DOHH2 (cell line): ENCODE data around the gene PPP3CA.

Experiments used
- EZH2phosphoT487 ChIP-seq: fragments of 200-600 bp; sonication (generic); IDR thresholded peaks from 2 replicates; pipeline ENCODE4 v1.6.1; 2017; ENCODE audit warnings: borderline replicate concordance, mild to moderate bottlenecking, antibody characterized with exemption, low read length, moderate library complexity, mixed read lengths
- TF ChIP-seq, protein P1 (sequence below): fragments of 200-600 bp; sonication (generic); IDR thresholded peaks from one replicate; pipeline ENCODE4 v1.5.1; 2014; ENCODE audit warnings: antibody characterized with exemption, mild to moderate bottlenecking, low read depth, low read length; ENCODE audit not compliant: poor library complexity, severe bottlenecking

DNA sequence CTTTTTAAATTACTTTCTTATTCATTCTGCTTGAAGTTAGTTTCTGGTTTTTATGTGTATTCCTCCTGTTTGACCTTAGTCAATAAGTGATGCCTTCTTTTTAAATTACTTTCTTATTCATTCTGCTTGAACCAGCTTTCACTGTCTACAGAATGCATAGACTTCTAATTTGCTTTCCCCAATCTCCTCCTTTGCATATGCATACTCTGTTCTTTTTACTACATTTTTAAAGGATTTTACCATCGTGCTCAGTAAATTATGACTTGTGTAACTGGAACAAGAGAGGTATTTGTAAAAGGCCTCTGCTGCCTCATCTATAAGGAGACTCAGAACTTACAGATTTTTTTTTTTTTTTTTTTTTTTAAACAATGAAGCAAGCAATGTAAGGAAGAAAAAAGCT lies 228.7 kb downstream of the PPP3CA start:
- TF ChIP-seq, protein P1, sequence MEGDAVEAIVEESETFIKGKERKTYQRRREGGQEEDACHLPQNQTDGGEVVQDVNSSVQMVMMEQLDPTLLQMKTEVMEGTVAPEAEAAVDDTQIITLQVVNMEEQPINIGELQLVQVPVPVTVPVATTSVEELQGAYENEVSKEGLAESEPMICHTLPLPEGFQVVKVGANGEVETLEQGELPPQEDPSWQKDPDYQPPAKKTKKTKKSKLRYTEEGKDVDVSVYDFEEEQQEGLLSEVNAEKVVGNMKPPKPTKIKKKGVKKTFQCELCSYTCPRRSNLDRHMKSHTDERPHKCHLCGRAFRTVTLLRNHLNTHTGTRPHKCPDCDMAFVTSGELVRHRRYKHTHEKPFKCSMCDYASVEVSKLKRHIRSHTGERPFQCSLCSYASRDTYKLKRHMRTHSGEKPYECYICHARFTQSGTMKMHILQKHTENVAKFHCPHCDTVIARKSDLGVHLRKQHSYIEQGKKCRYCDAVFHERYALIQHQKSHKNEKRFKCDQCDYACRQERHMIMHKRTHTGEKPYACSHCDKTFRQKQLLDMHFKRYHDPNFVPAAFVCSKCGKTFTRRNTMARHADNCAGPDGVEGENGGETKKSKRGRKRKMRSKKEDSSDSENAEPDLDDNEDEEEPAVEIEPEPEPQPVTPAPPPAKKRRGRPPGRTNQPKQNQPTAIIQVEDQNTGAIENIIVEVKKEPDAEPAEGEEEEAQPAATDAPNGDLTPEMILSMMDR, result no peak
- no peak for TF ChIP-seq EZH2phosphoT487
